ENCODE data around the gene DNAJB6.

The DNAJB6 gene

DNA sequence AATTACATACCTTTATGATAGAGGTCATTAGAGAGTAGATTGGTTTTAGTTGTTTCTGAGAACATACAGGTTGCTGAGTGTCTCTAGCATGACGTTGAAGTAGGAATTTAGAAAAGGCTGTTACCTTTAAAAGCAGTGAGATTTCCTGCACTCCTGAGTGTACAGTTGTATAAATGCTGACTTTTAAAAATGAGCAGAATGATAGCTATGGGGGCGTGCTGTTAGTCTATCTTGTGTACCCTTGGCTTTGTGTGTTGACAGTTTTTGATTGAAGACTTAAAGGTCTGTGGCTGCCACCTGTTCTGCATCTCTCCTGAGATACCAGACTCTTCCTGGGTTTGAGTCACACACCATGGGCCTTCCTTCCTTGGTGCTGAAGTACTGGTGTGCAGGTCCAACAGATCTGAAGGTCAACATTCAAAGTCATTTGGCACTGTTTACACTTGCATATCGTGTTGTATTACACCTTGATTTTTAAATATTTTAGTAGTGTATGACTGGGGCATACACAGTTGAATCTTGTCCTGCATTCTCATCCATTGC is 23.8 kb downstream of the DNAJB6 start:
- no peak for ATAC-seq (replicated peaks; ENCODE audit: extremely low read depth, poor library complexity, severe bottlenecking)
- no peak for DNase-seq (ENCODE audit: low spot score in 2 of 2)
- Mint-ChIP-seq H3K36me3 (ENCODE audit: insufficient read depth) (peaks cover 79% of the 10 kb centered on the region), H3K27ac (ENCODE audit: low read depth) (no peak overlapping the region), H3K9me3 (no peaks in the 10 kb centered on the region), H3K4me1 (peaks cover 73% of the 10 kb centered on the region), H3K27me3 (no peaks in the 10 kb centered on the region), H3K4me3 (peak overlapping the region; percentile 8)

DNA sequence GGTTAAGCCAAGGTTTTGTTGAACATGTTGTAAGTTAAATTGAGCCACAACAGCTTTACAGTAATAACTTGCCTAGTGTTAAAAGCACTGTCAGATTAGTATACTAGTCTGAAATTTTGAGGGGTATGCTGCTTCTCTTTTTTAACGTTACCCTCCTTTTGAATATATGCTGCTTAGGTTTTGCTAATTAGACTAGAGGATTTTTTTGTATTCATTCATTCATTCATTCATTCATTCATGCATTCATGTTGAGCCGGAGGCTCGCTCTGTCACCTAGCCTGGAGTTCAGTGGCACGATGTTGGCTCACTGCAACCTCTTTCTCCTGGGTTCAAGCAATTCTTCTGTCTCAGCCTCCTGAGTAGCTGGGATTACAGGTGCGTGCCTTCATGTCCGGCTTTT is 24.7 kb downstream of the DNAJB6 start:
- peaks cover 82% of the 10 kb centered on the region for H3K36me3 Mint-ChIP-seq (ENCODE audit: insufficient read depth)
- H3K4me3 Mint-ChIP-seq, result no peak overlapping the region
- ATAC-seq (replicated peaks; ENCODE audit: extremely low read depth, poor library complexity, severe bottlenecking) (no peak), DNase-seq (ENCODE audit: low spot score in 2 of 2) (no peak)
- H3K27ac Mint-ChIP-seq (ENCODE audit: low read depth), result no peak overlapping the region
- no peaks in the 10 kb centered on the region for H3K9me3 Mint-ChIP-seq
- peaks cover 67% of the 10 kb centered on the region for H3K4me1 Mint-ChIP-seq
- no peaks in the 10 kb centered on the region for H3K27me3 Mint-ChIP-seq

DNA sequence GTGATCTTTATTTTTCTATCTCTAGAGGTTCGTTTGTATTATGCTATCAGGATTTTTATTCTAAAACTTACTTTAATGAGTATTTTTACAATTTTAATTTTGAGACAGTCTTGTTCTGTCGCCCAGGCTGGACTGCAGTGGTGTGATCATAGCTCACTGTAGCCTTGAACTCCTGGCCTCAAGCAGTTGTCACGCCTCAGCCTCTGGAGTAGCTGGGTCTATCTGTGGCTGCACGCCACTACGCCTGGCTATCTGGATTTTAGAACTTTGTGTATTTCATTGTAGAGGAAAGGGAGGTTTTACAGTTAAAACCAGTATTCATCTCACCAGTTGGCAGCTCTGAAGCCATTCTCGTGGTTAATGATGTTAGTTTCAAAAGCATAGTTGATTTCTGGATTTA is 25.9 kb downstream of the DNAJB6 start:
- DNase-seq (ENCODE audit: low spot score in 2 of 2) (no peak), ATAC-seq (replicated peaks; ENCODE audit: extremely low read depth, poor library complexity, severe bottlenecking) (no peak)
- H3K4me1 Mint-ChIP-seq, result peaks cover 59% of the 10 kb centered on the region
- H3K9me3 Mint-ChIP-seq, result no peaks in the 10 kb centered on the region
- peaks cover 90% of the 10 kb centered on the region for H3K36me3 Mint-ChIP-seq (ENCODE audit: insufficient read depth)
- no peak overlapping the region for H3K4me3 Mint-ChIP-seq
- peak overlapping the region; percentile 72 for H3K27ac Mint-ChIP-seq (ENCODE audit: low read depth)
- no peaks in the 10 kb centered on the region for H3K27me3 Mint-ChIP-seq

DNA sequence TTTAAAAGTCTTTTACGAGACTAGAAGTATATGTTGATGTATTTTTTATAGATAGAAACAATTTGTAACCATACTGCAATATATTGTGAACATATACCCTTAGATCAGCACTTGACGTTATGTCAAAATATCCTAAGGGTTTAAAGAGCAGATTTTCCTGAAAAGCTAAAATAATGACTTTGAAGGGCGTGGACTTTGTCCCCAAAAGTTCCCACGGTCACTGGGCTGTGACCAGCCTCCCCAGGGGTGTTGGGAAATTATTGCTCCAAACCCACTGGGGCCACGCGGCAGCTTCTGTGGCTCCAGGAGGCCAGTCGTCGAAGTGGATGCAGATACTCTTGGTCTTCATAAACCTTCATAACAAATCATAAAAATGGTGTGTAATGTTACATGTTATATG is 29.9 kb downstream of the DNAJB6 start:
- no peak for ATAC-seq (replicated peaks; ENCODE audit: extremely low read depth, poor library complexity, severe bottlenecking)
- DNase-seq (ENCODE audit: low spot score in 2 of 2), result no peak
- peaks cover 41% of the 10 kb centered on the region for H3K4me1 Mint-ChIP-seq
- peaks cover 85% of the 10 kb centered on the region for H3K36me3 Mint-ChIP-seq (ENCODE audit: insufficient read depth)
- H3K27ac Mint-ChIP-seq (ENCODE audit: low read depth), result no peak overlapping the region
- H3K27me3 Mint-ChIP-seq, result no peaks in the 10 kb centered on the region
- no peaks in the 10 kb centered on the region for H3K9me3 Mint-ChIP-seq
- no peak overlapping the region for H3K4me3 Mint-ChIP-seq

DNA sequence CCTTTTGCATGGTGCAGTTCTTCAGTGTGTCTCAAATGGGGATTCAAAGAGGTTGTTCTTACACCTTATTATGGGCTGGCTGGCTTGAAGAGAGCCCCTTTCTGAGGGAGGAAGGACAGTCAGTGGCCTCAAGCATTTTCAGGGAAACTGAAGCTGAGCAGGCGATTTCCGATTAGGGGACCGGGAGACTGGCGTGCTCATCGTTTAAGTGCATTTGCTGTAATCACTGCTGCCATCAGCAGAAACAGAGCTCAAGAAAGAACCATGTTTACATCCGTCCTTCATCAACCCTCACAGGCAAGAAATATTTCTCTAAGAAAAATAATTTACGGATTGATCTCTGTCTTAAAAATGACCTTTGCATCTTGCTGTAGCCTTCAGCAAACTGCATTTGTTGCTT is 32.2 kb downstream of the DNAJB6 start:
- DNase-seq (ENCODE audit: low spot score in 2 of 2) (no peak), ATAC-seq (replicated peaks; ENCODE audit: extremely low read depth, poor library complexity, severe bottlenecking) (no peak)
- H3K4me1 Mint-ChIP-seq, result peaks cover 47% of the 10 kb centered on the region
- H3K27ac Mint-ChIP-seq (ENCODE audit: low read depth), result peak overlapping the region; percentile 13
- peaks cover 84% of the 10 kb centered on the region for H3K36me3 Mint-ChIP-seq (ENCODE audit: insufficient read depth)
- H3K9me3 Mint-ChIP-seq, result no peaks in the 10 kb centered on the region
- no peak overlapping the region for H3K4me3 Mint-ChIP-seq
- no peaks in the 10 kb centered on the region for H3K27me3 Mint-ChIP-seq

DNA sequence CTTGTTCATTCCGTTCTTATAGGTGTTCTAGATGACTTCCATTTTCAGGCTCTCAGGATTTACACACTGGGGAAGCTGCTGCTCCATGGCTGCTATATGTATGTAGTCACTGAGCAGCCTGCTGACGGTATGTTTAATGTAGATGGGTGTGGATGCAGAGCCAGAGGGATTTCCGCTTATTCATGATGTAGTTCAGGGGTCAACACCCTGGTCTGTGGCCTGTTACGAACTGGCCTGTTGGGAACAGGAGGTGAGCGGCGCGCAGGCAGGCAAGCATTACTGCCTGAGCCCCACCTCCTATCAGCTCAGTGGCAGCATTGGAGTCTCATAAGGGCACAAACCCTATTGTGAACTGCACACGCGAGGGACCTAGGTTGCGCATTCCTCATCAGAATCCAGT is 33.9 kb downstream of the DNAJB6 start:
- Mint-ChIP-seq H3K4me3 (no peak overlapping the region), H3K36me3 (ENCODE audit: insufficient read depth) (peaks cover 83% of the 10 kb centered on the region), H3K9me3 (no peaks in the 10 kb centered on the region), H3K27ac (ENCODE audit: low read depth) (no peak overlapping the region), H3K4me1 (peaks cover 51% of the 10 kb centered on the region), H3K27me3 (no peaks in the 10 kb centered on the region)
- DNase-seq (ENCODE audit: low spot score in 2 of 2) (no peak), ATAC-seq (replicated peaks; ENCODE audit: extremely low read depth, poor library complexity, severe bottlenecking) (no peak)

DNA sequence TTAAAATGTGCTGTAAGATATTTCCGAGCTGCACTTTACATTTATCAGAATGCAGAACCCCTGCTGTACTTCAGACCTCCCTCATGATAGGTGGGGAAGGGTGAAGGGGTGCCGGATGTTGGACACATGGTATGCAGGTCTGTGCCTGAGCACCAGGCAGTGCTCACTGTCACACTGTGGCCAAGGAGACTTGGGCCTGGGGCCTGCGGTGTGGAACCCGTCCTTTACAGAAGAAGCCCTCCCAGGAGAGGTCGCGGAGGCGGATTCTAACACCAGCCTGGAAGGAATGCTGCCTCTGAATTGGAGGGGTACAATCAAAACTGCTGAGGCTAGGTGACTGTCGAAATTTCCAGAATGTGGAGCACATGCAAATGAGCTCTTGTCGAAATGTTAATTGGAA is 34.5 kb downstream of the DNAJB6 start:
- ATAC-seq (replicated peaks; ENCODE audit: extremely low read depth, poor library complexity, severe bottlenecking) (no peak), DNase-seq (ENCODE audit: low spot score in 2 of 2) (no peak)
- H3K36me3 Mint-ChIP-seq (ENCODE audit: insufficient read depth), result peaks cover 80% of the 10 kb centered on the region
- peaks cover 55% of the 10 kb centered on the region for H3K4me1 Mint-ChIP-seq
- H3K9me3 Mint-ChIP-seq, result no peaks in the 10 kb centered on the region
- no peaks in the 10 kb centered on the region for H3K27me3 Mint-ChIP-seq
- H3K4me3 Mint-ChIP-seq, result no peak overlapping the region
- H3K27ac Mint-ChIP-seq (ENCODE audit: low read depth), result peak overlapping the region; percentile 84

DNA sequence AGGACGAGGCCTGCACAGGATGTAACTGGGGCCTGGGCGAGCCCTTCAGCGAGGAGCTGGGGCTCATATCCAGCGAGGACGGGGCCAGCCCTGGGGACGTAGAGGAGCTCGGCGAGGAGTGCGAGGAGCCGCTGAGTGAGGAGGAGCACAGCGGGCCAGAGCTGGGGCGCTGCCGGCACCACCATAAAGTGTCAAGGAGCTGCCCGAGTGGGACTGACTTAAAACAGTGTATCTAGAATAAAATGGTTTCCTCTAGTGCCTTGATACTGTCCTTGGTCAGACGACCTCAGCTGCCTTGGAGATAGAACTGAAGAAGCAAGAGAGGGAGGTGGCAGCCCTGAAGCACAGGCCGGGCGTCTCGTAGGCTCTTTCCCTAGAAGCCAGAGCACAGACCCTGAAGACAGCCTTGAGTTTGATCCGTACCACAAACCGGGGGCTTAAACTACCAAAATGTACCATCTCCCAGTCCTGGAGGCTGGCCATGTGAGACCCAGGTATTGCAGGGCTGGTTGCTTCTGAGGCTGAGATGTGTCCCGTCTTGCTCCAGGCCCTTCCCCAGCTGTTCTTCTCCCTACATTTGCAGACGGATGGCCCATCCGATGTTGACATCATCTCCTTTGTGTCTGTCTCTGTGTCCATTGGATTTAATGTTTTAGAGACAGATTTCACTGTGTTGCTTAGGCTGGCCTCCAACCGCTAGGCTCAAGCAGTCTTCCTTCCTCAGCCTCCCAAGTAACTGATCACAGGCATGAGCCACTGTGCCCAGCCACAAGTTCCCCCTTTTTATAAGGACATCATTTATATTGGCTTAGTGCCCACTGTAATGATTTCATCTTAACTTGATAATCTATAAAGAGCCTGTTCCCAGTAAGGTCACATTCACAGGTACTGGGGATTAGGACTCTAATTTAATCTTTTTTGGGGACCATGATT is 35.8 kb downstream of the DNAJB6 start:
- peaks cover 73% of the 10 kb centered on the region for H3K36me3 Mint-ChIP-seq (ENCODE audit: insufficient read depth)
- ATAC-seq (replicated peaks; ENCODE audit: extremely low read depth, poor library complexity, severe bottlenecking) (no peak), DNase-seq (ENCODE audit: low spot score in 2 of 2) (no peak)
- H3K9me3 Mint-ChIP-seq, result no peaks in the 10 kb centered on the region
- H3K27ac Mint-ChIP-seq (ENCODE audit: low read depth), result peak overlapping the region; percentile 84
- H3K4me3 Mint-ChIP-seq, result peak overlapping the region; percentile 43
- H3K4me1 Mint-ChIP-seq, result peaks cover 62% of the 10 kb centered on the region
- no peaks in the 10 kb centered on the region for H3K27me3 Mint-ChIP-seq

DNA sequence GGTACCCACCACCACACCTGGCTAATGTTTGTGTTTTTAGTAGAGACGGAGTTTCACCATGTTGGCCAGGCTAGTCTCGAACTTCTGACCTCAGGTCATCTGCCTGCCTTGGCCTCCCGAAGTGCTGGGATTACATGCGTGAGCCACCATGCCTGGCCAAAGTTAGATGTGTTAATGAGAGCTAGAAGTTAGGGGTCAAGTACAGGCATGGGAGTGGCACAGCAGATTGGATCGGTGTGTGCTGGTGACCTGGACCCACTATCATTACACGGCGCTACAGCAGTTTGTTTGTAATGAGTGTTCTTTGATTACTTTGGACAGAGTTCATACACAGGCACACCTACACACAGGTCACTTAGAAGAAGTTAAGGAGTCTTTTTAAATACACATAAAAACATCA is 36.7 kb downstream of the DNAJB6 start:
- ATAC-seq (replicated peaks; ENCODE audit: extremely low read depth, poor library complexity, severe bottlenecking) (no peak), DNase-seq (ENCODE audit: low spot score in 2 of 2) (no peak)
- no peaks in the 10 kb centered on the region for H3K9me3 Mint-ChIP-seq
- H3K27ac Mint-ChIP-seq (ENCODE audit: low read depth), result peak overlapping the region; percentile 84
- peaks cover 69% of the 10 kb centered on the region for H3K4me1 Mint-ChIP-seq
- peak overlapping the region; percentile 2 for H3K4me3 Mint-ChIP-seq
- no peaks in the 10 kb centered on the region for H3K27me3 Mint-ChIP-seq
- peaks cover 71% of the 10 kb centered on the region for H3K36me3 Mint-ChIP-seq (ENCODE audit: insufficient read depth)

DNA sequence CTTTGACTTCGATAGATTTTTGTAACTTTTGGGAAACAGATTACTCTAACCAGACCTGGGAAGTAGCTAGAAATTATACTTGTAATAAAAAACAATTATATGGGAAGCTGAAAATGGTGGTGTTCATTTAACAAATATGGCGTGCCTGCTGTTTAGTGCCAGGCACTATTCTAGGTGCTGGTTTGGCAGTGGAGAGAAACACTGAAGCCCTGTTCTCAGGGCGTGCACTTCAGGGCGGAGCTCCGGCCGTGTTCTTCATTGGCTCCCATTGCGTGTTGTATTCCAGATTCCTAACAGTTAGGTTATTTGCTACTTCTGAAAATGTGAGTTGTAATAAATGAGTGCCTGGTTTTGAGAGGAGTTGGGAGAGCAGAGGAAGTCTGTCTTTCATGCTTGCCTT is 38.6 kb downstream of the DNAJB6 start:
- no peak for DNase-seq (ENCODE audit: low spot score in 2 of 2)
- no peaks in the 10 kb centered on the region for H3K9me3 Mint-ChIP-seq
- peaks cover 75% of the 10 kb centered on the region for H3K4me1 Mint-ChIP-seq
- no peaks in the 10 kb centered on the region for H3K27me3 Mint-ChIP-seq
- peaks cover 62% of the 10 kb centered on the region for H3K36me3 Mint-ChIP-seq (ENCODE audit: insufficient read depth)
- no peak overlapping the region for H3K4me3 Mint-ChIP-seq
- ATAC-seq (replicated peaks; ENCODE audit: extremely low read depth, poor library complexity, severe bottlenecking), result no peak
- H3K27ac Mint-ChIP-seq (ENCODE audit: low read depth), result peak overlapping the region; percentile 57

DNA sequence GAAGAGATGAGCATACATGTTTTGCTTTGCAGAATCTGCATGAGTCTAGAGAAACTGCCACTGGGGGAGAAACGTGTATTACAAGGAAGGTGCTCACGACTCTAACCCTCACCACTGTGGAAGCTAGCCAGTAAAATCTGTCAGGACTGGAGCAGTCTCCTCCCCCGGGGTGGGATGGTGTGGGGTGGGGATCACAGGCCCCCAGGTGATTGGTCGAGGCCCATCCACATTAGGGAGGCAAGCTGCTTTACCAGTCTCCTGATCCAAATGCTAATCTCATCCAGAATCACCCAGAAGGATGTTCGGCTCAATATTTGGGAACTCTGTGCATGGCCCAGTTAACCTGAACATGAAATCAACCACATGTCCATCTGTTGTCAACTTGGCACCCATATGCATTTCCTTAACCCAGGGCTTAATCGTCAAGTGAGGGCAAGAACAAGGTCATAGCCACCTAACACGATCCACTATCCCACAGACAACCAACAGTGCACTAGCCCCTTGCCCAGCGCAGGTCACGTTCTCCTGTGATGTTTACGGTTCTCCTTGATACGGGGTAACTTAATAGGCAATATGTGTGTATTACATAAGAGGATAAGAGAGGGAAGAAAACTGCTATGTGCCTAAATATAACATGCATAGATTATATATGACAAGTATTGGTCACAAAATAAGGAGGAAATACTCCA is 40.8 kb downstream of the DNAJB6 start:
- H3K4me3 Mint-ChIP-seq, result no peak overlapping the region
- no peaks in the 10 kb centered on the region for H3K27me3 Mint-ChIP-seq
- H3K27ac Mint-ChIP-seq (ENCODE audit: low read depth), result peak overlapping the region; percentile 57
- no peaks in the 10 kb centered on the region for H3K9me3 Mint-ChIP-seq
- ATAC-seq (replicated peaks; ENCODE audit: extremely low read depth, poor library complexity, severe bottlenecking) (no peak), DNase-seq (ENCODE audit: low spot score in 2 of 2) (no peak)
- peaks cover 53% of the 10 kb centered on the region for H3K36me3 Mint-ChIP-seq (ENCODE audit: insufficient read depth)
- H3K4me1 Mint-ChIP-seq, result peaks cover 77% of the 10 kb centered on the region

DNA sequence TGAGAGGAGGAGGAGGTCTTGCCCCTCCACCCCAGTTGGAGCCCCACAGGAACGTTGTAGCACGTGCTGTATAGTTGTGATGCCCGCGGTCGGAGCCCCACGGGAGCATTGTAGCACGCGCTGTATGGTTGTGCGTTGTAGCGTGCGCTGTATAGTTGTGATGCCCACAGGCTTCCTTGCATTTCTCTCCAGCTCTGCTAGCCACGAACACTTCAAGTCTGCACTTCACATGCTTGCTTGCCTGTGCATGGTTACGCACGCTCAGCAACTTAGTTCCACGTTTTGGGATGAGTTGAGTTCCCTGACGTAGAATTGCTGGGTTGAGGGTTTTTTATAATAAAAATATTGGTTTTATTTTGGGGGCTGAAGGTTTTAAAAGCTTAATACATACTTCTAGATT is 41.6 kb downstream of the DNAJB6 start:
- no peak overlapping the region for H3K4me3 Mint-ChIP-seq
- ATAC-seq (replicated peaks; ENCODE audit: extremely low read depth, poor library complexity, severe bottlenecking), result no peak
- H3K27ac Mint-ChIP-seq (ENCODE audit: low read depth), result no peak overlapping the region
- peaks cover 69% of the 10 kb centered on the region for H3K4me1 Mint-ChIP-seq
- H3K9me3 Mint-ChIP-seq, result no peaks in the 10 kb centered on the region
- H3K36me3 Mint-ChIP-seq (ENCODE audit: insufficient read depth), result peaks cover 53% of the 10 kb centered on the region
- no peak for DNase-seq (ENCODE audit: low spot score in 2 of 2)
- no peaks in the 10 kb centered on the region for H3K27me3 Mint-ChIP-seq

DNA sequence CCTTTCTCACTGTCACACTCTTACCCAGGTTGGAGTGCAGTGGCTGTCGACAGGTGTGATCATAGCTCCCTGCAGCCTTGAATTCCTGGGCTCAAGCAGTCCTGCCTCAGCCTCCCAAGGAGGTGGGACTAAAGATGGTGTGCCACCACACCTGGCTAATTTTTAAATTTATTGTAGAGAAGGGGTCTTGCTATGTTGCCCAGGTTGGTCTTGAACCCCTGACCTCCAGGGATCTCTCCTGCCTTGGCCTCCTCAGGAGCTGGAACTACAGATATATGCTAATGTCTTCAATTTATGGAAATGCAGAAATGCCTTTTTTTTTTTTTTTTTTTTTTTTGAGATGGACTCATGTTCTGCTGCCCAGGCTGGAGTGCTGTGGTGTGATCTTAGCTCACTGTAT is 42.7 kb downstream of the DNAJB6 start:
- Mint-ChIP-seq H3K4me3 (no peak overlapping the region), H3K27ac (ENCODE audit: low read depth) (no peak overlapping the region), H3K4me1 (peaks cover 58% of the 10 kb centered on the region), H3K36me3 (ENCODE audit: insufficient read depth) (peaks cover 51% of the 10 kb centered on the region), H3K9me3 (no peaks in the 10 kb centered on the region), H3K27me3 (no peaks in the 10 kb centered on the region)
- ATAC-seq (replicated peaks; ENCODE audit: extremely low read depth, poor library complexity, severe bottlenecking) (no peak), DNase-seq (ENCODE audit: low spot score in 2 of 2) (no peak)

Data from central memory CD8-positive, alpha-beta T cell (primary cell).